ENCODE measurements around the gene KEL.
"Not testable (repeated sequence)": the region's sequence is repeated elsewhere in the genome, so short reads cannot be mapped to it uniquely, and the experiment has no call there.

KEL gene, protein sequence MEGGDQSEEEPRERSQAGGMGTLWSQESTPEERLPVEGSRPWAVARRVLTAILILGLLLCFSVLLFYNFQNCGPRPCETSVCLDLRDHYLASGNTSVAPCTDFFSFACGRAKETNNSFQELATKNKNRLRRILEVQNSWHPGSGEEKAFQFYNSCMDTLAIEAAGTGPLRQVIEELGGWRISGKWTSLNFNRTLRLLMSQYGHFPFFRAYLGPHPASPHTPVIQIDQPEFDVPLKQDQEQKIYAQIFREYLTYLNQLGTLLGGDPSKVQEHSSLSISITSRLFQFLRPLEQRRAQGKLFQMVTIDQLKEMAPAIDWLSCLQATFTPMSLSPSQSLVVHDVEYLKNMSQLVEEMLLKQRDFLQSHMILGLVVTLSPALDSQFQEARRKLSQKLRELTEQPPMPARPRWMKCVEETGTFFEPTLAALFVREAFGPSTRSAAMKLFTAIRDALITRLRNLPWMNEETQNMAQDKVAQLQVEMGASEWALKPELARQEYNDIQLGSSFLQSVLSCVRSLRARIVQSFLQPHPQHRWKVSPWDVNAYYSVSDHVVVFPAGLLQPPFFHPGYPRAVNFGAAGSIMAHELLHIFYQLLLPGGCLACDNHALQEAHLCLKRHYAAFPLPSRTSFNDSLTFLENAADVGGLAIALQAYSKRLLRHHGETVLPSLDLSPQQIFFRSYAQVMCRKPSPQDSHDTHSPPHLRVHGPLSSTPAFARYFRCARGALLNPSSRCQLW

DNA sequence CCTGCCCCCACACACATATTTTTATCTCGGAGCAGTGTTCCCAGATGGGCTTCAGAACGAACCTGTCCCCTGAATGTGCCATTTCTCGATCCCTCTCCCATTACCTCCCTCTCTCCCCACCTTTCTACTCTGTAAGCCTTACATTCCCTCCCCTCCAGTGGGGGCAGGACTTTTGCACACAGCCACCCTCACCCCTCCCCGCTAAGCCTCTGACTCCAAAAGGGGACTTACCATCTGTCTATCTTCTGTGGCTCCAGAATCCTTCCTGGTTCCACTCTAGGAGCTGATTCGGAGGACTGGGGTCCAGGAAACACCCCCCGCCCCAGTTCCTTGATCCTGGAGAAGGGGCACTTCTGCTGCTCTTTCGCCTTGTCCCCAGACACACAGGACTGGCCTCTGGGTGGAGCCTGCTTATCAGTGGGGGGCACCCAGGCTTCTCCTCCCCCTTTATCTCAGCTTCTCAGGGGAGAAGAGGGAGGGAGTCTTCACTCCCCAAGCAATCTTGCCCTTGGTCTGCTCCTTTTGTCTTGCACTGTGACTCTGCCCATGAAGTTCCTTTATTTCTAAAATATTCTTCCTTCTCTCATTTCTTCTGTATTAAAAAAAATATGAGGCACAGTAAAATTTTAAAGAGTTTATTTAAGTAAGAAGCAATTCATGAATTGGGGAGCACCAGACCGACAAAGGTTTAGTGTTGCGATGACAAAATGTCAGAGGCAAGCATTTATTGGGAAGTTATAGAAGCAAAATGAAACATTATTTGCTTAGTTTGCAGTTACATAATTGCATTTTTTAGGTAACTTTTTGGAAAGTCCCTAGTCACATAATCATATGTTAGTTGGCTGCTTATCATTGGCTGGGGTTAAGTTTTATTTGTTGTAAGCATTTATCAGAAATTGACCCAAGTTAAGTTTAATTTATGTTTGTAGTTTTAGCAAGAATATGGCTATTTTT lies at the start of gene KEL:
TSS of gene KEL (minus strand) at position 391 of the 954 bp plus-strand sequence. CDS start at position 234, 157 bp downstream.
- DNase-seq (ENCODE audit: low read depth), result no peak

DNA sequence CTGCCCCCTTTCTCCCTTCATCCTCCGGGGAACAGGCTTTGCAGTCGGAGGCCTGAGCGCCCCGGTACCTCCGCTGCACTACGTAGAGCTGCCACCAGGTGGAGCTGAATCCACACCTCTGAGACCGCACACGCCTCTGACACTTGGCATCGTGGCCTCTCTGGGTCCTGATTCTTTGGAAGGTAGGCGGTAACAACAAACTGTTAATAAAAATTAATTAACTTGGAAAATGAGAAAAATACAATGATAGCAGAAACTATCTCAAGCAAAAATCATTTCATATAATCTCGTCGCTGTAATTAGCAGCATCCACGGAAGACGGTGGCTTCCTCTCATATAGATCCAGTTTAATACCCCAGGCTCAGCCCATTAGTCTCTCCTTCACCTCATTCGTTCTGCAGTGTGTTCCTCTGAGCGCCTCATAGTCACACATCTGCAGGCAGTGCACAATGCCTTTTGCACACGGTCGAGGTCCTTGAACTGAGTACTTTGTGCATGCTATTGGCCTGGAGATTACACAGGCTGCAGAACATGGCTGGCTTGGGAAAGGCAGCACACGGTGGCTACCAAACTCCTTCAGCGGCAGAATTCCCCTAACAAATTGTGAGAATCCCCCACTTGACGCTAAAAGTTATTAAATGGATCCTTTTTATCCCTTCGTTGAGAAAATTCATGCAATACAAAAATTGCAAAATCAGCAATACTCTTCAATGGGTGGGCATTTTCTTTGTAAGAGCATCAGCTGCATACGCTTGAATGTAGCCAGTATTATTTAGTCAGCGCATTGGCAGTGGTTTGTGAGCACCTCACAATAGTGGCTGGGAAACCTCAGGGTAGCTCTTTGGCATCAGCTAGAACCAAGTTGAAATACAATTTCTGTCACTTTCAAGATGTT lies 46.1 kb upstream of the KEL start:
- DNase-seq (ENCODE audit: low read depth), result peak; percentile 77

DNA sequence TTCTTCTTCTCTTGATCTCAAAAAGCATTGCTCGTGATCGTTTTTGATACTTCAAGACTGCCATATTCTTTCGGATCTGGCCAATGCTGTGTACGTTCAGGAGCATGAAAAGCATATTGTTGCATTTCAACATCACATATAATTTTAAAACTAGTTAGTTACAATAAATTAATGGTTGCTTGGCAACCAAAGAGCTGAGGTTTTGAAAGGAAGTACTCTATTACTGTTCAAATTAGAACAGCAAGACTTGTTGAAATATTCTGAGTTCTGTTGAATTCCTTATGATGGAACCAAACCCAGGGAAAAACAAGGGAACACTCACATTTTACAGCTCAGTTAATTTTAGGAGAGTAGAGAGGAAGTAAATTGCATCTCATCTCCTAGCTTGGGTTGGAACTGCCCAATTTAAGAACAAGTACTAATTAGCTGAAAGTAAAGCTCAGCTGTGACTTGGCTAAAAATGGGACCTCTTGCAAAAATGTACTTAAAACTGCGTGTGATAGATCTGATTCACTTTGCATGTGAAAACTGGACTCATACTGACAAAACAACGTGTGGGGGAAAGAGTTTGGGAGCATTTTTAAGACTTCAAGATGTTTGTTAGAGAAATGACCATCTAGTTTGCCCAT lies 43.6 kb upstream of the KEL start:
- no peak for DNase-seq (ENCODE audit: low read depth)

DNA sequence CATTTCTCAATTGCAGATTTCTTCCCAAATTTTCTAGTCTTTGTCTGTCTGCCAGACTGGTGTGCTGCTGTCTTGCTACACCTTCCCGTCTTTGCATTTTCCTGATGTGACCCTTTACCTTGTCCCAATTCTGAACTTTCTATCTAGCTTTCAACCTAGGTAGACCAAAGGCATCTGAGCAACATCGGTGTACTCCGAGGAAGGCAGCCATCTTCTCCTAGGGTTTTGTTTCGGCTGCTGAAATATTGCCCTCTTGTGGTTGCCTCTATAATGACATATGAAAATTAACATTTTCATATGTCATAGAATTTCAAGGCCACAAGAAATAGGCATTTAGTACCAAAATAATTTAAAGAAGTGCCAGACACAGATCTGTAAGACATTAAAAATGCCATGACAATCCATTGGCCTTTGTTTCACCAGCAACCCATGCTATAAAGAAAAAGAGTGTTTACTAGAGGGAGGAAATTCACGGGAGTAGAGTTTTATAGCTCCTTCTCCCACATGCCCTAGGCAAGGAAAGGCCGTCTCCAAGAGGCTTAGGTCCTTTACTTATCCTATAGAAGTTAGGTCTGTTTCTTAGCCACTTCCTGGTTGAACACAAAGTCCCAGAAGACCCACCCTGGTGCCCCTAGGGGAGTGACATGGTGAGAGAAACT lies 41.4 kb upstream of the KEL start:
- no peak for DNase-seq (ENCODE audit: low read depth)

DNA sequence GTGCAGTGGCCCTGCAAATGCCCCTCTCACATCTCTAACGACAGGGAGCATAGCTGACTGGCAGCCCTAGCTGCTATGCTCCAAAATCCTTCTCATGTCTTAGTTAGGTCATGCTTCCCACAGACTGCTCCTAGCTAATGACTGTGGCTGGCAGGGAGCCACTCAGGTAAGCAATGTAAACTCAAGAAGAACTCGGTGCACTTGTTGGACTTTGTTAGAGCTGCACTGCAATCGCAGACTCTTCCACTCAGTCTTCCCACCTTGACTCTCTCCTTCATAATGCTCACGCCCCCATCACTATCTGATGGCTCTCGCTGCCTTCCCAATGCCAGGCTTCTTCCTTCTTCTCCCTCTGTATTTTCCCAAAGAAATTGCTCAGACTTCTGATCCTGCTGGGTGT lies 40.7 kb upstream of the KEL start:
- DNase-seq (ENCODE audit: low read depth), result no peak

DNA sequence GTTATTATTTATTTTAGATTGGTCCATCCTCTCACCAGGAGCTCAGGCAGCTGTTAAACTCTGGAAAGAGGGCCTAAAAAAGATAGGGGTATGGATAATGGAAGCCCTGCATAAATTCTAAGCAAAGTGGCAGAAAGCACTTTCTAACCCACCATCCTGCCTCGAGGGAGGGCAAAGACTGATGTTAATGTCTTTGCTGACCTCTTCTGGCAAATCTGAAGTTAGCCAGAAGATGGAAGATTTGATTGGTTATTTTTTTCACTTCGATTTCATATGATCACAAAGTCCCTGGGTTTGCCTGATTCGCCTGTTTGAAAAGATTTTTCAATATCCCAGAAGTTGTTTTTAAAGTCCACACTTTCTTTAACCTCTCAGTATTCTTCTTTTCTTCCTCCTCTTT lies 39.9 kb upstream of the KEL start:
- DNase-seq (ENCODE audit: low read depth), result no peak

DNA sequence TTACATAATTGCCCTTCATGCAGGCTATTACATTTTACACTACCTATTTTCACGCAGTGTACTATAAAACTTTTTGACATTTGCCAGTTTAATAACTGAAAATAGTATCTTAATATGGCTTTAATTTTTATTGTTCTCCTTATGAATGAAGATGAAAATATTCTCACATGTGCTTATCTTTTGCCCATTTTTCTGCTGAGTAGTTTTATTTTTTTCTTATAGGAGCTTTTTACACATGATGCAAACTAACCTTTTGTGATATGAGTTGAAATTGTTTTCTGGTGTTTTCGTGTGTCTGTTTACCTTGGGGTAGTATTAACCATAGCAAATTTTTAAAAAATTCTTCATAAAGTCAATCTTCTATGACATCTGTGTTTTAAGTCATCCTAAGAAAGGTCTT lies 38.5 kb upstream of the KEL start:
- DNase-seq (ENCODE audit: low read depth), result no peak

DNA sequence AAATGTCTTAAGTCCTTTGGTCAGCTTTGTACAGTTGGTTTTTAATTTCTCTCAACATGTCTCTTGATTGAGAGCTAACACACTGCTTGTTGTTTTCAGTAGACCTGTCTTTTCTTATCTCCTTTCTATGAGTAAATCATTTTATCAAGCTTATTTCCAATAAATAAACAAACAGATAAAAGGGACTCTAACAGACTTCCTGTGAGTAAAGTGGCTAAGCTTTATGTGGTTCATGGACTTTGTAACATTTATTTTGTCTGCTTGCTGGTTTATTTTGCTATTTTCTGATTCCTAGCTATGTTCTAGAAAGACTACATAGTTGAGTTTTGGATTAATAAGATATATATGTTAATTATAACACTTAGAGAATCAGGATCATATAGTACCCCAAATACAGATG lies 37.6 kb upstream of the KEL start:
- no peak for DNase-seq (ENCODE audit: low read depth)

DNA sequence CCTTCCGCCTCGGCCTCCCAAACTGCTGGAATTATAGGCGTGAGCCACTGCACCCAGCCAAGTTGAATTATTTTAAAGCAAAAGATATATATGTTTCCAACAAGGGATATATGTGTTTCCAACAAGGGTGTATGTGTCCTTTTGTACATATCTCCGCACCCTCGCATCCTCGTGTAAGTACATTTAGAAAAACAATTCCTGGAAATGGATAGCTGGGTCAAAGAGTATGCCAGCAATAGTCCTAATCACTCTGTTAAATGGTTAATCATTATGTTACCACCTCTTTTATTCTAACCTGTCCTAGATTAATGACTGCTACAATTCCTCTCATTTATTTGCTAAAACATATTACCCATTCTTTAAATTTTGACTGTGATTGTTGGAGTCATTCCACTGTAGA lies 36.8 kb upstream of the KEL start:
- no peak for DNase-seq (ENCODE audit: low read depth)

DNA sequence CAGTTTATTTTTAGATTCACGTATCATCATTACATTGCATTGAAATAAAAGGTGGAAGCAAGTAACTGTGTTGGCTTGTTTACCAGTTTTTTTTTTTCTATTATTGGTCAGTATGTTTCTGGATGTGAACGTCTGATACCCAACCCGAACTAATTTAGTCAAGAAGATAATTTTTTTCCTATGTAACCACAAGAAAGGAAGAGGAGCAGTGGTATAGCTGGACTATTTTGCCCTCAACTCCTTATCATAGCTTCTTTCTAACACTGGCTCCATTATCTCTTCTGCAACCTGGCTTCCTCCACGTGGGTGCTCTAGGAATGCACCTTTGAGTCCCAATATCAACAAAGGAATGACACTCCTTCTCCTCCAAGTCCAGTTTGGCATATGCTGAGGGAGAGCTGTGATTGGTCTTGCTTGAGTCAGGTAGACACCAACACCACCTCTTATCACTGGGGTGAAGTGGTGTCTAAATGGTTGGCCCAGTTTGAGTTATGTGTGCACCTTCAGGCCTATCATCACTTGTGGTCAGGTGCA lies 35.4 kb upstream of the KEL start:
- DNase-seq (ENCODE audit: low read depth), result no peak

DNA sequence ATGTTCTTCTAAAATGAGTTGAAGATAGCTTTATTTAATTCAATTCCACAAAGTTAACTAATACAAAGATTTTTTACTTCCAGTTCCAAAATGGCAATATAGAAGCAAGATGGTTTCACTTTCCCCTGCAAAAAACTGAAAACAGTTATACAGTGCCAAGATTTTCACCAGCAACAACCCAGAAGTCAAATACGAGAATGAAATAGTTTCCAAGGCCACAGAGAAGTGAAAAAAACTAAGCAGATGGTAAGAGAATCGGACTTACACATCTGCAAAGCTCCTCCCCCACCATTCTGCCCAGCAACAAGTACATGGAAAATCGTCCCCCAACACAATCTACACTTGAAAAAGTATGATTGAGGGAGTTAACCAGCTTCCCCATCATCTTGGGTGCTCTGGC lies 30.3 kb upstream of the KEL start:
- DNase-seq (ENCODE audit: low read depth), result no peak

DNA sequence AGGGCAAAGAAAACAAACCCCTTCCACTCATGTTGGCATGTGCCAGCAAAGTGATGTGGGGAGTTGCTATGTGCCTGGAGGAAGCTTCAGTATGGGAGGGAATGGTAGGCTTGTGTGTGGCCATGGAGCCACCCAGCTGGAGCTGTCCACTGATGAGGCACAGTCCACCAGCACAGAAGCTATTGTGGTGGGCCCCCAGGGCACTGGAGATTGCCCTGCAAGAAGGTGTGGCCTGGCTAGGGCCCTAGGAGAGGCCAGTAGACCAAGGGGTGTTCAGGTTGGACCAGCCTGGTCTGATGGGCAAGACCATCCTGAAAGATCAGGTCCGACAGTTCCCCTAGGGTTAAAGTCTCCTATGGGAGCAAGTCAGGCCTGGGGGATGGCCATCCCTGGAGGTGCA lies 22.1 kb upstream of the KEL start:
- DNase-seq (ENCODE audit: low read depth), result no peak

DNA sequence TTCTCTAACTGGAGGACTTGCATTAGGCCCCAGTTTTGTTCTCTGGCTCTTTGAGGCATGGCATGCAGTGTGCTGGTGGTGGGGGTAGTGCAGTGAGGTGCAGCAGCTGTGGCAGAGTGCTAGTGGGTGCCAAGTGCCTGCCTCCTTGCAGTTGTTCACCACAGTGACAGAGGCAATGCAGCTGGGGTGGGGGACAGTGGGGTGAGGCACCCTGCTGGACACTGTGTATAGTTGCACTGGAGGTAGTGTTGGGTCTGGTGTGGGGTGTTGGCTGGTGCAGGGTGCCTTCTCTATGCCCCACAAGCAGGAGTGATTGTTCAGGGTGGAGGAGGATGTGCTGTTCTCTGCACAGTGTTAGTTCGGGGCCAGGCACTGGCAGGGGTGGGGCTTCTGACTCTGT lies 21.7 kb upstream of the KEL start:
- DNase-seq (ENCODE audit: low read depth), result no peak

DNA sequence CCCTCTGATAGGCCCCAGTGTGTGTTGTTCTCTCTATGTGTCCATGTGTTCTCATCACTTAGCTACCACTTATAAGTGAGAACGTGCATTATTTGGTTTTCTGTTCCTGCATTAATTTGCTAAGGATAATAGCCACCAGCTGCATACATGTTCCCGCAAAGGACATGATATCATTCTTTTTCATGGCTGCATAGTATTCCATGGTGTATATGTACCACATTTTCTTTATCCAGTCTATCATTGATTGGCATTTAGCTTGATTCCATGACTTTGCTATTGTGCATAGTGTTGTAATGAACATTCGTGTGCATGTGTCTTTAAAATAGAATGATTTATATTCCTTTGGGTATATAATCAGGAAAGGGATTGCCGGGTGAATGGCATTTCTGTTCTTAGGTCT lies 16.2 kb upstream of the KEL start:
- DNase-seq (ENCODE audit: low read depth), result not testable (repeated sequence)

DNA sequence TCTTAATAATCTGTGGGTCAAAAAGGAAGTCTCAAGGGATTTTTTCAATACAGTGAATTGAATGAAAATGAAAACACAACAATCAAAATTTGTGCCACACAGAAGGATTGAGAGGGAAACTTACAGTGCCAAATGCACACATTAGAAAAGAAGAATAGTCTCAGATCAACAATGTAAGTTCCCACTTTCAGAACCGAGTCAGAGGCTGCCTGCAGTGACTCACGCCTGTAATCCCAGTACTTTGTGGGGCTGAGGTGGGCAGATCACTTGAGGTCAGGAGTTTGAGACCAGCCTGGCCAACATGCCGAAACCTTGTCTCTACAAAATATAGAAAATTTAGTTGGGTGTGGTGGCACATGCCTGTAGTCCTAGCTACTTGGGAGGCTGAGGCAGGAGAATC lies 12.5 kb upstream of the KEL start:
- no peak for DNase-seq (ENCODE audit: low read depth)

DNA sequence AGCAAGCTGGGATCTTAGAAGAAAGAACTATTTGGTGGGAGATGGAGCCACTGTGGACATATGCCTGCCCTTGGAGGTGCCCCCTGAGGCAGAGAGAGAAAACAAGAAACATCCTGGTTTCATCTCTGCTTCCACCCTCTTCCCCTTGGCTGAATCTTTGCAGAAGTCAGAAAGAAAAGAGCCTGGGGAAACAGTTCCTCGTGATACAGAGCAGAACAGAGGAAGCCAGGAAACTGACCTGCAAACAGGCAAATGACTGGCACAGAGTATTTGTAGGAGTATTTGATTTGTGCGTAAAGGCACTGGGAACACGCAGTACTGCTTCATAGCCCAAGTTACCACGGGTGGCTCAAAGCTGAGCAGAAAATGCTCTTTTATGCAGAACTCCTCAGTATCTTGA lies 7.0 kb upstream of the KEL start:
- DNase-seq (ENCODE audit: low read depth), result no peak

DNA sequence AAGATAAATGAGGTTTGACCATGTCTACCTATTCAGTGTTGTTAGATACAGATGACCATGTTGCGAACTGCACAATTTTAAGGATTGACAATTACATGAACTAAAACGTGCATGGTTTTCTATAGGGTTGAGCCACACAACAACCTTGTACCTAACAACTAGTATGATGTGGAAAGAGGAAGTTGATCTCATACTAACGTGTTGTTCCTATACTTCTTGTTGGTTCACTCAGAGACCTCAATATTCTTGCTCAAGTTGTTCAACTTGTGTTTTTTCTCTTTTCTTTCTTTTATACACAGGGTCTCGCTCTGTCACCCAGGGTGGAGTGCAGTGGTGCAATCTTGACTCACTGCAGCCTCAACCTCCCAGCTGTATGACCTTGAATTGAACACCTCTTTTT lies 6.1 kb upstream of the KEL start:
- DNase-seq (ENCODE audit: low read depth), result no peak

DNA sequence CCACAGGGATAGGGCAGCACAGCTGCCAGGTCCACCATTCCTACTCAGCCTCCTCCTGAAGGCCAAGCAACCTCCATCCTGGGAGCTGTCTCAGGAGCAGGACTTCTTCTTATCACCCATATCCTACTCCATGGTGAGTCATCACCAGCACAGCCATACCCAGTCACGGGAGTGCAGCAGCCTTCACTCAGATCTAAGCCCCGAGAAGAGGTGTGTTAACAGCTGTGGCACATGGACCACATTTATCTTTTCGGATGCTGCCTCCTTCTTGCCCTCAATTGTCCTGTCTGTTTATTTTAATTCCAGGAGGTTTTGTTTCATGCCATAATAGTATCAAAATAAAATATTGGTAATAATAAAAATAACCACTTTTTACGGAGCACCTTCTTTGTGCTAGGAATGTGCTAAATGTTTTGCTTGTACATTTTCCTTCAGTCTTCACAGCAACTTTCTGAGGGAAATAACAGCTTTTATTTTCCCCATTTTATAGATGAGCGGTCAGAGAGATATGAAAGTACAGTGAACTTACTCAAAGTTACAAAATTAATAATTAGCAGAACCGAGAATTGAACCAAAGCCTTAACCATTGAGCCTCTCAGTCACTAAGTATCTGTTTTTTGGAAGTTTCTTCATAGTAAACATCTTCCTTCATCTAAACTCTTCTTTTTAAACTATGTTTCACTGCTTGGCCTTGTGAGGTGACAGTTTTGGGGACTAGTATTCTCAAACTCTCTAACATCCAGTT lies 2.5 kb upstream of the KEL start:
- DNase-seq (ENCODE audit: low read depth), result no peak

DNA sequence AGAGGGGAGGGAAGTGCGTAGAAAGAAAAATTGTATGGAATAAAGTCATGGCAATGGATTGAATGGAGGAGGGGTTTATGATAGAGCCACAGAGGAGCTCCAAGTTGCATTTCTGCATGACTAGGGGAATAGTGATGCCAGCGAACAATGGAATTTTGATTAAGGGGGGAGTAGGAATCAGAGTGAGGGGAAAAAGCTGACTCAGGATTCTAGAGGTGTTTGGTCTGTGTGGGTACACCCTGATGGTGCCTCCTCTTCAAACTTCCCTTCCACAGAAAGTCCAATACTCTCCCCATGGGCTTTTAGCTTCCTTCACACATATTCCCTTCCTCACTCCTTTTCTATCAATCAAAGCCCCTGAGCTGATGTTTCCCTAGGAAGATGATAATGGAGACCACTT lies 1.8 kb upstream of the KEL start:
- no peak for DNase-seq (ENCODE audit: low read depth)

Data from activated T-cell treated with anti-CD3 and anti-CD28 coated beads for 24 hours (primary cell).